Right lobe of liver (tissue), 6 donors: ENCODE data around the gene KRTAP4-7. TPM values are rescaled to one million over a fixed set of nuclear protein-coding genes. Genes with fewer than 3 reads are reported as not detected.
"Not testable (repeated sequence)": the region's sequence is repeated elsewhere in the genome, so short reads cannot be mapped to it uniquely, and the experiment has no call there.

Experiments used
- ATAC-seq, 4 donors: fragments of 200-7000 bp; cut with Tn5 transposase; one replicate each; pipeline ENCODE4 v1.9.1; 2020; ENCODE audit warnings: mild to moderate bottlenecking in 4 of 4, moderate library complexity in 4 of 4
- DNase-seq, 3 donors: peaks; one replicate each; pipeline ENCODE4 v3.0.0-alpha.2; 2020
- H3K27ac ChIP-seq, 3 donors: fragments of 200-600 bp; one replicate each; pipeline ENCODE4 v1.8.0; 2022
- H3K27me3 ChIP-seq, 2 donors: fragments of 200-600 bp; one replicate each; pipeline ENCODE4 v1.8.0; 2022
- H3K36me3 ChIP-seq, 4 donors: fragments of 200-600 bp; sonication (generic) in 1 of 4; one replicate each; pipeline versions ENCODE4 v1.5.1 to v1.8.0; 2017 to 2022; ENCODE audit warnings: control low read depth in 1 of 4
- H3K4me1 ChIP-seq, 4 donors: fragments of 200-600 bp; sonication (generic) in 1 of 4; one replicate each; pipeline versions ENCODE4 v1.5.1 to v1.8.0; 2017 to 2022; ENCODE audit warnings: control low read depth in 1 of 4
- H3K4me3 ChIP-seq, 3 donors: fragments of 200-600 bp; one replicate each; pipeline ENCODE4 v1.8.0; 2022
- H3K9me3 ChIP-seq, 4 donors: fragments of 200-600 bp; sonication (generic) in 1 of 4; one replicate each; pipeline versions ENCODE4 v1.5.1 to v1.8.0; 2017 to 2022; ENCODE audit warnings: control low read depth in 1 of 4
- POLR2A ChIP-seq: fragments of 450-650 bp; IDR thresholded peaks from one replicate; pipeline ENCODE4 v1.6.1; 2017; ENCODE audit warnings: antibody characterized with exemption, mild to moderate bottlenecking
- WGBS: methylation state at CpG from one replicate; pipeline ENCODE4 v1.1.6; 2018; ENCODE audit warnings: low coverage, low lambda C conversion rate; ENCODE audit not compliant: insufficient coverage; ENCODE audit errors: missing lambda C conversion rate; 5-methylcytosine and 5-hydroxymethylcytosine counted together
- intact Hi-C, 2 donors: fragments of 100-400 bp; cut with DNase I; formaldehyde crosslinking; loops; one replicate each; pipeline versions ENCODE4 v1.11.2 to v1.14.1; 2022
- total RNA-seq, 6 experiments: library from RNA; depleted of rRNA in 2 of 6; stranded (reverse); fragments of >200 nt in 2 of 6; fragmentation: NEBNext Ultra II Directional in 3 of 6; extraction: Animal tissue kit (Norgen Biotek cat#: 25700) in 3 of 6; gene quantifications; one replicate each; pipeline versions ENCODE4 v1.1.0 to v1.2.4, GENCODE V29; 2016 to 2023
- TF ChIP-seq, protein P1 (sequence below), 4 donors: fragments of 200-600 bp in 3 of 4; fragments of 450-650 bp in 1 of 4; IDR thresholded peaks; one replicate each; pipeline versions ENCODE4 v1.5.1 to v1.8.0; 2016 to 2022; ENCODE audit warnings: antibody characterized with exemption in 4 of 4, mild to moderate bottlenecking in 2 of 4
- donor health status: DM: no; HTN: yes; CAD: no.
- donor health status: DM: no; HTN: no; CAD: no.
- donor health status: DM: no; HTN: no; CAD: no.
- donor health status: DM: no; HTN: yes; CAD: no.
- donor health status: DM: no; HTN: yes; CAD: no.

Gene KRTAP4-7
- total RNA-seq, 6 experiments from 2014 or later = not detected

DNA sequence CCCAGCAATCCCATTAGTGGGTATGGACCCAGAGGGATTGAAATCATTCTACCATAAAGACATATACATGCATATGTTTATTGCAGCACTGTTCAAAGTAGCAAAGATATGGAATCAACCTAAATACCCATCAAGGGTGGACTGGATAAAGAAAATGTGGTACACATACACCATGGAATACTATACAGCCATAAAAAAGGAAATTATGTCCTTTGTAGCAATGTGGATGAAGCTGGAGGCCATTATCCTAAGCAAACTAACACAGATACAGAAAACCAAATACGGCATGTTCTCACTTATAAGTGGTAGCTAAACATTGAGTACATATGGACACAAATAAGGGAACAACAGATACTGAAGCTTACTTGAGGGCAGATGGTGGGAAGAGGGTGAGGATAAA, 26.4 kb upstream of the KRTAP4-7 start:
- 71% methylated on average over 1 of the region's 1 CpG for WGBS
- Histone ChIP-seq H3K27me3 (peaks cover 0 to 5% of the 10 kb centered on the region in 2 donors), H3K27ac (no peak overlapping the region), H3K4me1 (no peaks in the 10 kb centered on the region), H3K9me3 (no peaks in the 10 kb centered on the region), H3K4me3 (no peak overlapping the region), H3K36me3 (no peaks in the 10 kb centered on the region)
- no peak for DNase-seq
- intact Hi-C loops = no loop called here
- no peak for TF ChIP-seq POLR2A
- TF ChIP-seq, protein P1, sequence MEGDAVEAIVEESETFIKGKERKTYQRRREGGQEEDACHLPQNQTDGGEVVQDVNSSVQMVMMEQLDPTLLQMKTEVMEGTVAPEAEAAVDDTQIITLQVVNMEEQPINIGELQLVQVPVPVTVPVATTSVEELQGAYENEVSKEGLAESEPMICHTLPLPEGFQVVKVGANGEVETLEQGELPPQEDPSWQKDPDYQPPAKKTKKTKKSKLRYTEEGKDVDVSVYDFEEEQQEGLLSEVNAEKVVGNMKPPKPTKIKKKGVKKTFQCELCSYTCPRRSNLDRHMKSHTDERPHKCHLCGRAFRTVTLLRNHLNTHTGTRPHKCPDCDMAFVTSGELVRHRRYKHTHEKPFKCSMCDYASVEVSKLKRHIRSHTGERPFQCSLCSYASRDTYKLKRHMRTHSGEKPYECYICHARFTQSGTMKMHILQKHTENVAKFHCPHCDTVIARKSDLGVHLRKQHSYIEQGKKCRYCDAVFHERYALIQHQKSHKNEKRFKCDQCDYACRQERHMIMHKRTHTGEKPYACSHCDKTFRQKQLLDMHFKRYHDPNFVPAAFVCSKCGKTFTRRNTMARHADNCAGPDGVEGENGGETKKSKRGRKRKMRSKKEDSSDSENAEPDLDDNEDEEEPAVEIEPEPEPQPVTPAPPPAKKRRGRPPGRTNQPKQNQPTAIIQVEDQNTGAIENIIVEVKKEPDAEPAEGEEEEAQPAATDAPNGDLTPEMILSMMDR (IDR thresholded peaks at IDR 0.05) = no peak
- no peak for ATAC-seq

DNA sequence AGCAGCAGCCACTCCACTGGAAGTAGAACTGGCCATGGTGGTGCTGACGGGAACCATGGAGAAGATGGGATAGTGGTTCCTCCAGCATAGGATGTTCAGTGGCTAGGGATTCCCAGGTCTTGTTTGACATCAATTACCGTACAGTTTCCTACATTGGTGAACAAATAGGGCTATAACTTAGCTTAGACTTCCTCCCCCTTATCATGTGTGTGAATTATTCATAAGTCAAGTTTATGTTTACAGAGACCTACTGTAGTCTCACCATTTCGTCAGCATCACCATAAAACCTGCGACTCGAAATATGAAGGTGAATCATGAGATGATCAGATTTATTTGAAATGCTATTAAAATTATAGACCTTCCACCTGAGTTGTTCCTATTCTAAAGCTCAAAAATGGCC, 25.2 kb upstream of the KRTAP4-7 start:
- H3K27ac ChIP-seq = no peak overlapping the region
- intact Hi-C loops = no loop called here
- no peak overlapping the region for H3K4me3 ChIP-seq
- no peak for TF ChIP-seq POLR2A
- TF ChIP-seq, protein P1 (IDR thresholded peaks at IDR 0.05) = no peak
- no peaks in the 10 kb centered on the region for H3K4me1 ChIP-seq
- no peaks in the 10 kb centered on the region for H3K36me3 ChIP-seq
- H3K27me3 ChIP-seq = peaks cover 0 to 5% of the 10 kb centered on the region in 2 donors
- no peak for ATAC-seq
- H3K9me3 ChIP-seq = no peaks in the 10 kb centered on the region
- WGBS = 80% methylated on average over 4 of the region's 5 CpGs
- no peak for DNase-seq

DNA sequence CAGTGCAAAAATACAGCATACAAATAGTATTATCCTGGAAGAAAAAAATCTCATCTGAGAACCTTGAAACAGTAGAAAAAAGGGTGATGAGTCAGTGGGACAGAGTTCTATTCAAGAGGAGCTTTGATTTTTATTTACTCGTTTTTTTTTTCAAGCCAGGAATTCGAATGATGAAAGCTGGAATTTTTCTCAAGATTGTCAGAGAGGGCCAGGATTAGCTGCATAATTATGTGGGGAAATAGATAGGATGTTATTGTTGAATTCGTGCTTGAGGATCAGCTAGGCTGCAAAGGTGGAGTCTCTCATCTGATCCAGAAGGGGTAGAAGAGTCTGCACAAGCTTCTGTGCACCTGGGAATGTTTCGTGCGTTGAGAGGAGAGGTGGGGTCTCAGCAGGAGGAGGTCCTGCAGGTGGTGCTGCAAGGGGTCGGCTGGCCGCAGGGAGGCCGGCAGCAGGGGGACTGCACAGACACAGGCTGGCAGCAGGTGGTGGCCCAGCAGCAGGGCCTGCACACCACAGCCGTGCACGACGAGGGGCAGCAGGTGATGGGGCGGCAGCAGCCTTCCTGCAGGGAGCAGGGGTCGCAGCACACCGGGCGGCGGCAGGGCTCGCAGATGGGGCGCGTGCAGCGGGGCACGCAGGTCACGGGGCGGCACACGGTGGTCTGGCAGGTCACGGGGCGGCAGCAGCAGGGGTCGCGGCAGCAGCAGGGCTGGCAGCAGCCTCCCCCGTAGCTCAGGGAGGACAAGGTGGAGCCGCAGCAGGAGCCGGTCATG, 24.5 kb upstream of the KRTAP4-7 start:
- H3K4me3 ChIP-seq, DNase-seq, H3K4me1 ChIP-seq, intact Hi-C loops, H3K36me3 ChIP-seq, H3K27me3 ChIP-seq, H3K27ac ChIP-seq, H3K9me3 ChIP-seq: not testable (repeated sequence)
- peak in 1 of 4 donors; percentile 17 for ATAC-seq
- WGBS = 18% methylated on average over 5 of the region's 31 CpGs

DNA sequence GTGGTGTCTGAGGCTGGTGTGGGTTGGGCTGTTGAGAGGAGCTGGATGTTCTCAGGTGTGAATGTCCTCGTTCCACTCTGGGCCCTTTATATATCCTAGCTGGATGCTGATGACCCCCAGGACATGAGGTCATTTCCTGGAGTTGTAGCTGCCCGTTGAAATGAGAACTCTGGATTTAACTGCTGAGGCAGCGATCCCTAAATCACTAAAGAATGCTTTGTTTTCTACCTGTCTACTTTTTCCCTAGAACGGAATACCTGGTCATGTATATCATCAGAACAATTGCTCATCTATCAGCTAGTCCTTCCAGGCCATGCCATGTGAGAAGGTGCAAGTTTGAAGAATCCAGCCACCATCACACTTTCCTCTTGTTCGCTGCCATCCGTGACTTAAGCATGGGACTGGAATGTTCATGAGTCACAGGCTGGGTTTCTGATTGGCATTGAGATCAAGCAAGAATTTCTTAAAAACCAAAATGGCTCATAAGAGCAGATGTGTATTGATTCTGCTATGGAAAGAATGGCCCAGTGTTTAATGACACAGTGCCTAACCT, 23.8 kb upstream of the KRTAP4-7 start, which contains the start of gene KRTAP2-3:
Gene KRTAP2-3 (minus strand): TSS at position 63 of the 553 bp plus-strand sequence. CDS start 64 bp downstream, outside the sequence.
- Histone ChIP-seq H3K4me3 (no peak within 1 kb of the TSS), H3K4me1 (no peaks in the 10 kb centered on the region), H3K27ac (no peak within 1 kb of the TSS), H3K9me3 (no peaks in the 10 kb centered on the region), H3K27me3 (peaks cover 0 to 5% of the 10 kb centered on the region in 2 donors), H3K36me3 (no peaks in the 10 kb centered on the region)
- TF ChIP-seq, protein P1 (IDR thresholded peaks at IDR 0.05) = no peak
- no peak for TF ChIP-seq POLR2A
- intact Hi-C loops = no loop called here
- 54% methylated on average over 6 of the region's 6 CpGs for WGBS
- ATAC-seq (no peak), DNase-seq (no peak)

DNA sequence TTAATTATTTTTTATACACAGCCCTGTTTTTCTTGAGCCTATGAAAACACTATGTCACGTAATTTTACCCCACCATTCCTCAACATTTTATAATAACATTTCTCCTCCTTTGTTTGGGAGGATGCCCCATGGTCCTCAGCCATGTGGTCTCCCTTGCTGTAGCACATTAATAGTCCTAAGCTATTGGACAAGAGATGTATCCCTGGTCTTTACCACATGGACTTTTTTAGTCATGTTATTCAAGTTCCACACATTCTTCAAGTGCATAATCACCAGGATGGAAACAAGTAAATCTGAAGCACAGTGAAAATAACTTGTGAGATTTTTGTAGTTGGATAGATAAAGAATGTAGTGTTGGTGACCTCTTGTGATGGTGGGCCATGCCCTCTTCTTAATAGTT, 22.0 kb upstream of the KRTAP4-7 start:
- no peak overlapping the region for H3K4me3 ChIP-seq
- TF ChIP-seq, protein P1 (IDR thresholded peaks at IDR 0.05) = no peak
- no peak for TF ChIP-seq POLR2A
- 60% methylated on average over 1 of the region's 1 CpG for WGBS
- H3K4me1 ChIP-seq = no peaks in the 10 kb centered on the region
- DNase-seq (no peak), ATAC-seq (no peak)
- peaks cover 0 to 5% of the 10 kb centered on the region in 2 donors for H3K27me3 ChIP-seq
- intact Hi-C loops = no loop called here
- no peak overlapping the region for H3K27ac ChIP-seq
- H3K36me3 ChIP-seq = no peaks in the 10 kb centered on the region
- H3K9me3 ChIP-seq = no peaks in the 10 kb centered on the region
